Calu3 (cell line): ENCODE results near the gene ABHD14A. TPM values are rescaled to one million over a fixed set of nuclear protein-coding genes. Genes with fewer than 3 reads are reported as not detected.
A peak's percentile ranks its signal among the peaks of the same experiment; 100 is the strongest.
"Not testable (repeated sequence)": the region's sequence is repeated elsewhere in the genome, so short reads cannot be mapped to it uniquely, and the experiment has no call there.

Experiments used
- BruUV-seq: library from RNA; stranded (reverse); fragments of 400-500 nt; replicated peaks from 2 replicates; lab custom pipeline; 2021; lab: Mats Ljungman, UMichigan
- CTCF ChIA-PET: fragments of 300-600 bp; sonication (Branson Sonifier 250); formaldehyde crosslinking; loops from one replicate; lab custom pipeline; 2022; ENCODE audit warnings: antibody characterized with exemption; lab: Charles Lee
- DNase-seq: peaks from one replicate; pipeline ENCODE4 v3.0.0; 2022
- H3K27ac Mint-ChIP-seq: one replicate; pipeline ENCODE4 v1.8.0; 2022; ENCODE audit warnings: mixed read lengths; ENCODE audit not compliant: unreplicated experiment
- H3K27me3 Mint-ChIP-seq: one replicate; pipeline ENCODE4 v1.8.0; 2022; ENCODE audit warnings: mixed read lengths; ENCODE audit not compliant: unreplicated experiment
- H3K36me3 Mint-ChIP-seq: one replicate; pipeline ENCODE4 v1.8.0; 2022; ENCODE audit warnings: mild to moderate bottlenecking, moderate library complexity, mixed read lengths; ENCODE audit not compliant: insufficient read depth, unreplicated experiment
- H3K4me1 Mint-ChIP-seq: one replicate; pipeline ENCODE4 v1.8.0; 2022; ENCODE audit warnings: mild to moderate bottlenecking, low read depth, mixed read lengths; ENCODE audit not compliant: unreplicated experiment
- H3K4me3 Mint-ChIP-seq: one replicate; pipeline ENCODE4 v1.8.0; 2022; ENCODE audit warnings: mild to moderate bottlenecking, low read depth, moderate library complexity, mixed read lengths; ENCODE audit not compliant: unreplicated experiment
- H3K9me3 Mint-ChIP-seq: one replicate; pipeline ENCODE4 v1.8.0; 2022; ENCODE audit warnings: low read depth, mixed read lengths; ENCODE audit not compliant: unreplicated experiment
- CTCF ChIP-seq: fragments of 200-600 bp; IDR thresholded peaks from one replicate; pipeline ENCODE4 v1.8.0; 2022; ENCODE audit warnings: antibody characterized with exemption; ENCODE audit not compliant: unreplicated experiment
- intact Hi-C: fragments of 100-400 bp; cut with micrococcal nuclease; formaldehyde crosslinking; loops from one replicate; pipeline ENCODE4 v1.10.0; 2022; ENCODE audit not compliant: unreplicated experiment
- total RNA-seq: library from RNA; stranded (reverse); gene quantifications from 2 replicates; pipeline ENCODE4 v1.2.3, GENCODE V29; 2022

The ABHD14A gene
- total RNA-seq, 1 experiment from 2014 or later = 6.6 TPM

GRCh38 chr3:51985063-51985462, 10.2 kb downstream of the ABHD14A start:
- no peak overlapping the region for H3K4me3 Mint-ChIP-seq
- intact Hi-C loops = no loop called here
- CTCF ChIA-PET = no interaction called here
- BruUV-seq = no TSS peak
- H3K27me3 Mint-ChIP-seq = no peaks in the 10 kb centered on the region
- H3K36me3 Mint-ChIP-seq = peaks cover 43% of the 10 kb centered on the region
- H3K9me3 Mint-ChIP-seq = no peaks in the 10 kb centered on the region
- DNase-seq = no peak
- H3K27ac Mint-ChIP-seq = no peak overlapping the region
- H3K4me1 Mint-ChIP-seq = no peaks in the 10 kb centered on the region
- TF ChIP-seq CTCF = no peak

GRCh38 chr3:51986010-51986947, 11.4 kb downstream of the ABHD14A start:
- CTCF ChIA-PET = interaction anchor here (0.6 kb wide), 1 partner anchor 691 kb away, joined by 6 read pairs; no protein-coding TSS in a partner anchor
- BruUV-seq = no TSS peak
- no peaks in the 10 kb centered on the region for H3K27me3 Mint-ChIP-seq
- H3K9me3 Mint-ChIP-seq = no peaks in the 10 kb centered on the region
- no peaks in the 10 kb centered on the region for H3K4me1 Mint-ChIP-seq
- intact Hi-C loops = no loop called here
- H3K4me3 Mint-ChIP-seq = no peak overlapping the region
- TF ChIP-seq CTCF = no peak
- no peak overlapping the region for H3K27ac Mint-ChIP-seq
- H3K36me3 Mint-ChIP-seq = peaks cover 44% of the 10 kb centered on the region
- no peak for DNase-seq

- H3K4me1 Mint-ChIP-seq = no peaks in the 10 kb centered on the region
- TF ChIP-seq CTCF = no peak
- no peak overlapping the region for H3K27ac Mint-ChIP-seq
- intact Hi-C loops = no loop called here
- no peaks in the 10 kb centered on the region for H3K9me3 Mint-ChIP-seq
- DNase-seq = no peak
- H3K4me3 Mint-ChIP-seq = no peak overlapping the region
- H3K36me3 Mint-ChIP-seq = peaks cover 48% of the 10 kb centered on the region
- no TSS peak for BruUV-seq
- CTCF ChIA-PET = no interaction called here
- H3K27me3 Mint-ChIP-seq = no peaks in the 10 kb centered on the region
Observed at GRCh38 chr3:51987568-51987967, 12.7 kb downstream of the ABHD14A start.

GRCh38 chr3:51988286-51989146, 13.7 kb downstream of the ABHD14A start:
- TF ChIP-seq CTCF = no peak
- no TSS peak for BruUV-seq
- H3K27me3 Mint-ChIP-seq = no peaks in the 10 kb centered on the region
- CTCF ChIA-PET = interaction anchor here (0.7 kb wide), 1 partner anchor 360 kb away, joined by 9 read pairs; no protein-coding TSS in a partner anchor
- intact Hi-C loops = no loop called here
- no peaks in the 10 kb centered on the region for H3K9me3 Mint-ChIP-seq
- H3K27ac Mint-ChIP-seq = peak overlapping the region; percentile 42
- H3K4me1 Mint-ChIP-seq = no peaks in the 10 kb centered on the region
- no peak for DNase-seq
- peaks cover 47% of the 10 kb centered on the region for H3K36me3 Mint-ChIP-seq
- no peak overlapping the region for H3K4me3 Mint-ChIP-seq

- H3K9me3 Mint-ChIP-seq, H3K4me1 Mint-ChIP-seq, H3K27me3 Mint-ChIP-seq, BruUV-seq, intact Hi-C loops, DNase-seq, H3K27ac Mint-ChIP-seq, H3K4me3 Mint-ChIP-seq: not testable (repeated sequence)
- CTCF ChIA-PET = interaction anchor here (1.8 kb wide), 1 partner anchor 8 kb away, joined by 10 read pairs; the partner anchor contains the start of gene ACY1
- peaks cover 59% of the 10 kb centered on the region for H3K36me3 Mint-ChIP-seq
Observed at GRCh38 chr3:51990501-51990971, 15.7 kb downstream of the ABHD14A start.
